T-helper 1 cell treated with Interleukin-12 subunit alpha and Interleukin-12 subunit beta and Interleukin-4 antibody, amounts not matched to agents 30 μg/mL and 1 μg/mL, for 36 hours (primary cell): ENCODE measurements around the gene TCIRG1.

Source experiments
- H3K27ac Mint-ChIP-seq: one replicate; pipeline ENCODE4 v1.8.0; 2021; ENCODE audit warnings: mild to moderate bottlenecking, mixed read lengths
- H3K27me3 Mint-ChIP-seq: one replicate; pipeline ENCODE4 v1.8.0; 2021; ENCODE audit warnings: low read depth, mixed read lengths
- H3K36me3 Mint-ChIP-seq: one replicate; pipeline ENCODE4 v1.8.0; 2021; ENCODE audit warnings: low read depth, mixed read lengths
- H3K4me1 Mint-ChIP-seq: one replicate; pipeline ENCODE4 v1.8.0; 2021; ENCODE audit warnings: low read depth, mixed read lengths
- H3K4me3 Mint-ChIP-seq: one replicate; pipeline ENCODE4 v1.8.0; 2021; ENCODE audit warnings: mild to moderate bottlenecking, moderate library complexity, mixed read lengths
- H3K9me3 Mint-ChIP-seq: one replicate; pipeline ENCODE4 v1.8.0; 2021; ENCODE audit warnings: mixed read lengths

Gene TCIRG1

GRCh38 chr11:68044898-68045351 lies 6.1 kb downstream of the TCIRG1 start:
- H3K4me1 Mint-ChIP-seq = peaks cover 8% of the 10 kb centered on the region
- H3K36me3 Mint-ChIP-seq = peaks cover 2% of the 10 kb centered on the region
- H3K4me3 Mint-ChIP-seq = no peak overlapping the region
- H3K27me3 Mint-ChIP-seq = no peaks in the 10 kb centered on the region
- H3K9me3 Mint-ChIP-seq = no peaks in the 10 kb centered on the region
- no peak overlapping the region for H3K27ac Mint-ChIP-seq

- Mint-ChIP-seq H3K27ac (no peak overlapping the region), H3K27me3 (no peaks in the 10 kb centered on the region), H3K4me1 (no peaks in the 10 kb centered on the region), H3K9me3 (no peaks in the 10 kb centered on the region), H3K36me3 (peaks cover 10% of the 10 kb centered on the region), H3K4me3 (no peak overlapping the region)
Measured at GRCh38 chr11:68047437-68048290, 8.8 kb downstream of the TCIRG1 start.

GRCh38 chr11:68048681-68049508 lies 10.1 kb downstream of the TCIRG1 start:
- H3K4me3 Mint-ChIP-seq = no peak overlapping the region
- no peaks in the 10 kb centered on the region for H3K27me3 Mint-ChIP-seq
- H3K9me3 Mint-ChIP-seq = no peaks in the 10 kb centered on the region
- no peak overlapping the region for H3K27ac Mint-ChIP-seq
- no peaks in the 10 kb centered on the region for H3K4me1 Mint-ChIP-seq
- peaks cover 13% of the 10 kb centered on the region for H3K36me3 Mint-ChIP-seq

- Mint-ChIP-seq H3K27ac (no peak overlapping the region), H3K4me1 (no peaks in the 10 kb centered on the region), H3K4me3 (no peak overlapping the region), H3K9me3 (no peaks in the 10 kb centered on the region), H3K27me3 (no peaks in the 10 kb centered on the region), H3K36me3 (peaks cover 13% of the 10 kb centered on the region)
Measured at GRCh38 chr11:68049509-68050370, 10.9 kb downstream of the TCIRG1 start.

- no peaks in the 10 kb centered on the region for H3K9me3 Mint-ChIP-seq
- no peaks in the 10 kb centered on the region for H3K27me3 Mint-ChIP-seq
- peaks cover 13% of the 10 kb centered on the region for H3K36me3 Mint-ChIP-seq
- H3K4me1 Mint-ChIP-seq = no peaks in the 10 kb centered on the region
- H3K27ac Mint-ChIP-seq = no peak overlapping the region
- H3K4me3 Mint-ChIP-seq = no peak overlapping the region
Measured at GRCh38 chr11:68050371-68050841, 11.6 kb downstream of the TCIRG1 start.

- H3K27ac Mint-ChIP-seq = no peak overlapping the region
- no peaks in the 10 kb centered on the region for H3K9me3 Mint-ChIP-seq
- no peaks in the 10 kb centered on the region for H3K27me3 Mint-ChIP-seq
- H3K36me3 Mint-ChIP-seq = peaks cover 13% of the 10 kb centered on the region
- no peak overlapping the region for H3K4me3 Mint-ChIP-seq
- no peaks in the 10 kb centered on the region for H3K4me1 Mint-ChIP-seq
Measured at GRCh38 chr11:68051191-68052136, 12.6 kb downstream of the TCIRG1 start.

- no peak overlapping the region for H3K4me3 Mint-ChIP-seq
- H3K36me3 Mint-ChIP-seq = peaks cover 13% of the 10 kb centered on the region
- H3K27ac Mint-ChIP-seq = no peak overlapping the region
- no peaks in the 10 kb centered on the region for H3K9me3 Mint-ChIP-seq
- H3K4me1 Mint-ChIP-seq = no peaks in the 10 kb centered on the region
- no peaks in the 10 kb centered on the region for H3K27me3 Mint-ChIP-seq
Measured at GRCh38 chr11:68052137-68052873, 13.5 kb downstream of the TCIRG1 start.

- no peaks in the 10 kb centered on the region for H3K4me1 Mint-ChIP-seq
- H3K27ac Mint-ChIP-seq = no peak overlapping the region
- no peak overlapping the region for H3K4me3 Mint-ChIP-seq
- H3K27me3 Mint-ChIP-seq = no peaks in the 10 kb centered on the region
- H3K9me3 Mint-ChIP-seq = no peaks in the 10 kb centered on the region
- H3K36me3 Mint-ChIP-seq = peaks cover 13% of the 10 kb centered on the region
Measured at GRCh38 chr11:68053117-68053516, 14.3 kb downstream of the TCIRG1 start.

- H3K36me3 Mint-ChIP-seq = peaks cover 13% of the 10 kb centered on the region
- no peaks in the 10 kb centered on the region for H3K4me1 Mint-ChIP-seq
- peak overlapping the region; percentile 15 for H3K27ac Mint-ChIP-seq
- no peak overlapping the region for H3K4me3 Mint-ChIP-seq
- H3K9me3 Mint-ChIP-seq = no peaks in the 10 kb centered on the region
- no peaks in the 10 kb centered on the region for H3K27me3 Mint-ChIP-seq
Measured at GRCh38 chr11:68053981-68054812, 15.4 kb downstream of the TCIRG1 start.

GRCh38 chr11:68056317-68057285 lies 17.8 kb downstream of the TCIRG1 start:
- Mint-ChIP-seq H3K9me3 (no peaks in the 10 kb centered on the region), H3K27ac (no peak overlapping the region), H3K27me3 (no peaks in the 10 kb centered on the region), H3K36me3 (peaks cover 13% of the 10 kb centered on the region), H3K4me3 (no peak overlapping the region), H3K4me1 (peaks cover 3% of the 10 kb centered on the region)

GRCh38 chr11:68057807-68058206 lies 19.0 kb downstream of the TCIRG1 start:
- H3K4me1 Mint-ChIP-seq = peaks cover 3% of the 10 kb centered on the region

More at GRCh38 chr11:68057807-68058206, 19.0 kb downstream of the TCIRG1 start:
- peaks cover 6% of the 10 kb centered on the region for H3K36me3 Mint-ChIP-seq
- no peaks in the 10 kb centered on the region for H3K27me3 Mint-ChIP-seq
- H3K9me3 Mint-ChIP-seq = no peaks in the 10 kb centered on the region
- H3K27ac Mint-ChIP-seq = no peak overlapping the region
- H3K4me3 Mint-ChIP-seq = no peak overlapping the region
